Transverse colon (tissue), 4 donors: ENCODE results near the gene SRRT. TPM values are rescaled to one million over a fixed set of nuclear protein-coding genes. Genes with fewer than 3 reads are reported as not detected.

Experiments
- DNase-seq: peaks from one replicate; pipeline ENCODE4 v3.0.0-alpha.2; 2019
- H3K27ac ChIP-seq, 4 donors: fragments of 200-600 bp; sonication (generic); 2 replicates each; pipeline ENCODE4 v1.5.1; 2016 to 2018; ENCODE audit warnings: inconsistent platforms in 4 of 4
- H3K27me3 ChIP-seq: fragments of 200-600 bp; sonication (generic); 2 replicates; pipeline ENCODE4 v1.5.1; 2017; ENCODE audit warnings: inconsistent platforms
- H3K36me3 ChIP-seq, 4 donors: fragments of 200-600 bp; sonication (generic); 2 replicates each; pipeline ENCODE4 v1.5.1; 2017 to 2019; ENCODE audit warnings: inconsistent platforms in 4 of 4
- H3K4me1 ChIP-seq, 4 donors: fragments of 200-600 bp; sonication (generic); 2 replicates each; pipeline ENCODE4 v1.5.1; 2017 to 2020; ENCODE audit warnings: inconsistent platforms in 4 of 4
- H3K4me3 ChIP-seq, 4 donors: fragments of 200-600 bp; sonication (generic); 1 replicate in 1 of 4; 2 replicates in 3 of 4; pipeline versions ENCODE4 v1.5.1 to v1.6.1; 2017 to 2019; ENCODE audit warnings: inconsistent platforms in 4 of 4
- H3K9me3 ChIP-seq, 2 donors: fragments of 200-600 bp; sonication (generic); 2 replicates each; pipeline ENCODE4 v1.5.1; 2017 to 2019; ENCODE audit warnings: inconsistent platforms in 2 of 2
- CTCF ChIP-seq, 5 experiments: fragments of 200-600 bp in 3 of 5; fragments of 450-650 bp in 2 of 5; sonication (generic) in 3 of 5; IDR thresholded peaks; 1 replicate in 2 of 5; 2 replicates in 3 of 5; pipeline ENCODE4 v1.5.1; 2016 to 2017; ENCODE audit warnings: antibody characterized with exemption in 5 of 5, inconsistent platforms in 3 of 5, mild to moderate bottlenecking in 2 of 5, moderate library complexity in 1 of 5
- EP300 ChIP-seq: sonication (generic); formaldehyde crosslinking; IDR thresholded peaks from one replicate; pipeline ENCODE4 v1.6.1; 2017; ENCODE audit warnings: antibody characterized with exemption, low read depth
- POLR2A ChIP-seq: fragments of 450-650 bp; IDR thresholded peaks from one replicate; pipeline ENCODE4 v1.6.1; 2016; ENCODE audit warnings: antibody characterized with exemption, mild to moderate bottlenecking, moderate library complexity
- POLR2AphosphoS5 ChIP-seq, 3 donors: sonication (generic); formaldehyde crosslinking; IDR thresholded peaks; one replicate each; pipeline ENCODE4 v1.6.1; 2016; ENCODE audit warnings: antibody characterized with exemption in 3 of 3
- WGBS, 2 donors: methylation state at CpG; one replicate each; pipeline ENCODE4 v1.1.5; 2018; ENCODE audit warnings: low coverage in 1 of 2; 5-methylcytosine and 5-hydroxymethylcytosine counted together
- in situ Hi-C, 4 donors: fragments of 200-750 bp; cut with MboI; loops; one replicate each; pipeline versions ENCODE4 v1.15.0 to v1.15.1; 2017; ENCODE audit warnings: low sequenced_read_pairs in 3 of 4, low pct_ligation_motif_present in 1 of 4, low pct_unique_long_range_greater_than_20kb in 1 of 4
- intact Hi-C: fragments of 100-400 bp; cut with DNase I; formaldehyde crosslinking; loops from one replicate; pipeline ENCODE4 v1.15.1; 2023; ENCODE audit warnings: low total_unique reads
- total RNA-seq, 4 donors: library from RNA; depleted of rRNA; stranded (reverse); fragments of >200 nt; gene quantifications; one replicate each; pipeline ENCODE4 v1.1.0, GENCODE V29; 2016

SRRT gene
- total RNA-seq, 4 donors from 2014 or later: 64.6 to 217 (median 103) TPM

- no peak overlapping the region for H3K27ac ChIP-seq
- H3K4me1 ChIP-seq: peaks cover 46 to 67% (median 56%) of the 10 kb centered on the region in 4 donors
- intact Hi-C loops: loop anchor here (5.0 kb wide), 1 partner anchor 185 kb away; no protein-coding TSS in a partner anchor
- 83 to 87% methylated on average over 6 to 43 of the region's 44 CpGs for WGBS, 2 donors
- in situ Hi-C loops: loop anchor here in 2 of 4 donors (5.0 to 10.0 kb wide), 2 partner anchors 170 to 252 kb away; no protein-coding TSS in a partner anchor
- TF ChIP-seq POLR2AphosphoS5 (IDR thresholded peaks at IDR 0.05) (no peak), EP300 (no peak)
- no peaks in the 10 kb centered on the region for H3K36me3 ChIP-seq
- no peak for DNase-seq
- no peaks in the 10 kb centered on the region for H3K9me3 ChIP-seq
- peaks cover 37% of the 10 kb centered on the region for H3K27me3 ChIP-seq
- H3K4me3 ChIP-seq: no peak overlapping the region
Observed at GRCh38 chr7:100892364-100893317, 17.7 kb downstream of the SRRT start.

GRCh38 chr7:100893318-100893895 is 18.5 kb downstream of the SRRT start:
- WGBS, 2 donors: 85% methylated on average over 31 of the region's 32 CpGs; no CpG with 5 or more reads in 1 of the 2 donors
- TF ChIP-seq POLR2A (no peak), POLR2AphosphoS5 (IDR thresholded peaks at IDR 0.05) (no peak), EP300 (no peak), CTCF (IDR thresholded peaks at IDR 0.05) (no peak)
- H3K27ac ChIP-seq: no peak overlapping the region
- H3K4me3 ChIP-seq: no peak overlapping the region
- no peaks in the 10 kb centered on the region for H3K36me3 ChIP-seq
- intact Hi-C loops (loop anchor here (5.0 kb wide), 1 partner anchor 184 kb away; no protein-coding TSS in a partner anchor), in situ Hi-C loops (loop anchor here in 2 of 4 donors (5.0 to 10.0 kb wide), 2 partner anchors 169 to 251 kb away; no protein-coding TSS in a partner anchor)
- no peak for DNase-seq
- H3K9me3 ChIP-seq: no peaks in the 10 kb centered on the region
- peaks cover 44% of the 10 kb centered on the region for H3K27me3 ChIP-seq
- H3K4me1 ChIP-seq: peaks cover 39 to 66% (median 49%) of the 10 kb centered on the region in 4 donors

GRCh38 chr7:100893910-100894721 is 19.2 kb downstream of the SRRT start:
- peaks cover 32 to 59% (median 42%) of the 10 kb centered on the region in 4 donors for H3K4me1 ChIP-seq
- peak overlapping the region in 1 of 4 donors; percentile 19 for H3K27ac ChIP-seq
- TF ChIP-seq EP300 (no peak), POLR2AphosphoS5 (IDR thresholded peaks at IDR 0.05) (no peak), CTCF (IDR thresholded peaks at IDR 0.05) (no peak), POLR2A (no peak)
- no peak for DNase-seq
- no peaks in the 10 kb centered on the region for H3K9me3 ChIP-seq
- peak overlapping the region in 2 of 4 donors; percentile 44 to 63 for H3K4me3 ChIP-seq
- H3K27me3 ChIP-seq: peaks cover 50% of the 10 kb centered on the region
- H3K36me3 ChIP-seq: no peaks in the 10 kb centered on the region
- WGBS, 2 donors: 23 to 51% methylated on average over 5 to 38 of the region's 40 CpGs
- intact Hi-C loops: loop anchor here (5.0 kb wide), 1 partner anchor 183 kb away; no protein-coding TSS in a partner anchor
- in situ Hi-C loops: loop anchor here in 2 of 4 donors (5.0 to 10.0 kb wide), 2 partner anchors 168 to 251 kb away; no protein-coding TSS in a partner anchor
